ENCODE results near the gene DPPA2. TPM values are rescaled to one million over a fixed set of nuclear protein-coding genes. Genes with fewer than 3 reads are reported as not detected.
"Not testable (repeated sequence)": the region's sequence is repeated elsewhere in the genome, so short reads cannot be mapped to it uniquely, and the experiment has no call there.

The DPPA2 gene, protein sequence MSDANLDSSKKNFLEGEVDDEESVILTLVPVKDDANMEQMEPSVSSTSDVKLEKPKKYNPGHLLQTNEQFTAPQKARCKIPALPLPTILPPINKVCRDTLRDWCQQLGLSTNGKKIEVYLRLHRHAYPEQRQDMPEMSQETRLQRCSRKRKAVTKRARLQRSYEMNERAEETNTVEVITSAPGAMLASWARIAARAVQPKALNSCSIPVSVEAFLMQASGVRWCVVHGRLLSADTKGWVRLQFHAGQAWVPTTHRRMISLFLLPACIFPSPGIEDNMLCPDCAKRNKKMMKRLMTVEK
- total RNA-seq = not detected

DNA sequence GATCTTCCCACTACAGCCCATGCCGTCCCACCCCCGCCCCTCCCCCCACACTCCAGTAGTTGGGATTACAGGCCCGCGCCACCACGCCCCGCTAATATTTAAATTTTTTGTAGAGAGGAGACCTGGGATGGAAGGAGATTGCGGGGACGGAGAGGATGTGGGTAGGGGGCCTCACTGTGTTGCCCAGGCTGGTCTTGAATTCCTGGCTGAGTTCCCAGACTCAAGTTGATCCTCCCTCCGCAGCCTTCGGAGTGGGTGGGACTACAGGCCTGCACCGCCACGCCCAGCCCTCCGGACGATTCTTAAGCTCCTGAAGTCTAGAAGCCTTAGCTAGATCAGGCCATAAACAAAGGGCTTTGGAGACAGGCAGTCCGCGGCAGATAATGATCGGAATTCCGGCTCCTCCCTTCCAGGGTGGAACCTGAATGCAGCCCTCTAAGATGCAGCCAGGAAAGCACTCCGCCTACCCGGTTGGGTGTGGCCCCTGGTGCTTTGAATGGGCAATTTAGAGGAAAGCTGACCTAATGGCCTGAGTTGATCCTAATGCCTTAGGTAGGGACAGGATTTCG, at the start of gene DPPA2:
Gene DPPA2, minus strand, starts transcription at position 356 of the 569 bp plus-strand sequence. CDS start 1,975 bp downstream, outside the sequence.
- Histone ChIP-seq H3K9me3 (peaks cover 0 to 6% (median 0%) of the 10 kb centered on the region in 3 donors), H3K36me3 (no peaks in the 10 kb centered on the region), H3K4me1 (no peaks in the 10 kb centered on the region), H3K27ac (no peak within 1 kb of the TSS), H3K27me3 (no peaks in the 10 kb centered on the region), H3K4me3 (no peak within 1 kb of the TSS)
- WGBS, 2 donors = 78 to 85% methylated on average over 4 to 11 of the region's 21 CpGs
- intact Hi-C loops (cut with DNase I) = no loop called here
- TF ChIP-seq, protein P1, sequence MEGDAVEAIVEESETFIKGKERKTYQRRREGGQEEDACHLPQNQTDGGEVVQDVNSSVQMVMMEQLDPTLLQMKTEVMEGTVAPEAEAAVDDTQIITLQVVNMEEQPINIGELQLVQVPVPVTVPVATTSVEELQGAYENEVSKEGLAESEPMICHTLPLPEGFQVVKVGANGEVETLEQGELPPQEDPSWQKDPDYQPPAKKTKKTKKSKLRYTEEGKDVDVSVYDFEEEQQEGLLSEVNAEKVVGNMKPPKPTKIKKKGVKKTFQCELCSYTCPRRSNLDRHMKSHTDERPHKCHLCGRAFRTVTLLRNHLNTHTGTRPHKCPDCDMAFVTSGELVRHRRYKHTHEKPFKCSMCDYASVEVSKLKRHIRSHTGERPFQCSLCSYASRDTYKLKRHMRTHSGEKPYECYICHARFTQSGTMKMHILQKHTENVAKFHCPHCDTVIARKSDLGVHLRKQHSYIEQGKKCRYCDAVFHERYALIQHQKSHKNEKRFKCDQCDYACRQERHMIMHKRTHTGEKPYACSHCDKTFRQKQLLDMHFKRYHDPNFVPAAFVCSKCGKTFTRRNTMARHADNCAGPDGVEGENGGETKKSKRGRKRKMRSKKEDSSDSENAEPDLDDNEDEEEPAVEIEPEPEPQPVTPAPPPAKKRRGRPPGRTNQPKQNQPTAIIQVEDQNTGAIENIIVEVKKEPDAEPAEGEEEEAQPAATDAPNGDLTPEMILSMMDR (IDR thresholded peaks at IDR 0.05) = no peak
- no peak for TF ChIP-seq POLR2A (IDR thresholded peaks at IDR 0.05)
- no peak for DNase-seq

DNA sequence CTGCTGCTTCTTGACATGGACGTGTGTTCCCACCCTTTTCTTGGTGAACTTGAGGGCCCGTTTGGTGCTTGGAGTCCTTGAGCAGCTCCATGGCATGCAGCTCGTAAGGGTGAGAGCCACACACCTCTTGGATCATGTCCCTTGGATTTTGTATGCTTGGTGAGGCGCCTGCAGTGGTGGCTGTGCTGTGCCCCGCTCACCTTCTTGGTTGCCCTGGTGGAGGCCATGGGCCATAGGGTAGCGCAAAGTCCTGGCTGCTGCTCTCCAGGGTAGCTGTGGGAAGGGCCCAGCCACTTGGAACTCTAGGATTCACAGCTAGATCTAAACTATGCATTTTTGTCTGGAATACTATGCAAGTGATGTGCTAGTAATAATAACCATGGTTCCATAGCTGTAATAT, 47.8 kb upstream of the DPPA2 start:
- no peaks in the 10 kb centered on the region for H3K4me1 ChIP-seq
- no peak overlapping the region for H3K4me3 ChIP-seq
- 72 to 100% methylated on average over 2 to 3 of the region's 6 CpGs for WGBS, 2 donors
- no peak for DNase-seq
- H3K36me3 ChIP-seq = no peaks in the 10 kb centered on the region
- intact Hi-C loops (cut with DNase I) = no loop called here
- no peaks in the 10 kb centered on the region for H3K27me3 ChIP-seq
- TF ChIP-seq POLR2A (IDR thresholded peaks at IDR 0.05) = no peak
- TF ChIP-seq, protein P1 (IDR thresholded peaks at IDR 0.05) = no peak
- H3K9me3 ChIP-seq = no peaks in the 10 kb centered on the region
- no peak overlapping the region for H3K27ac ChIP-seq

DNA sequence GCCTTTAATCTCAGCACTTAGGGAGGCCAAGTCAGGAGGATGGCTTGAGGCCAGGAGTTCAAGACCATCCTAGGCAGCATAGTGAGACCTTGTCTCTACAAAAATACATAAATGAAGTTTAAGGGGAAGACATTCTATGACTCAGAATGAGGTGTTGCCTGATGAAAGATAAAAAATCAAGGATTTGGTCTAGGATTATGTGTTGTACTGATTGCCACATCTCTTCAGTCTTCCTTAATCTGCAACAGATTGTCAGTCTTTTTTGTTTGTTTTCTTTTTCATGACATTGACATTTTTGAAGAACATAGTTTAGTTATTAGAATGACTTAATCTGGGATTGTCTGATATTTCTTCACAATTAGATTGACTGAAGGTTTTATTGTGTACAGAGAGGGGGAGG, 47.3 kb upstream of the DPPA2 start:
- no peaks in the 10 kb centered on the region for H3K27me3 ChIP-seq
- H3K4me1 ChIP-seq = no peaks in the 10 kb centered on the region
- no peak overlapping the region for H3K4me3 ChIP-seq
- intact Hi-C loops (cut with DNase I) = no loop called here
- DNase-seq = no peak
- no peaks in the 10 kb centered on the region for H3K36me3 ChIP-seq
- H3K9me3 ChIP-seq = no peaks in the 10 kb centered on the region
- no peak overlapping the region for H3K27ac ChIP-seq
- TF ChIP-seq, protein P1 (IDR thresholded peaks at IDR 0.05) = no peak
- TF ChIP-seq POLR2A (IDR thresholded peaks at IDR 0.05) = no peak

DNA sequence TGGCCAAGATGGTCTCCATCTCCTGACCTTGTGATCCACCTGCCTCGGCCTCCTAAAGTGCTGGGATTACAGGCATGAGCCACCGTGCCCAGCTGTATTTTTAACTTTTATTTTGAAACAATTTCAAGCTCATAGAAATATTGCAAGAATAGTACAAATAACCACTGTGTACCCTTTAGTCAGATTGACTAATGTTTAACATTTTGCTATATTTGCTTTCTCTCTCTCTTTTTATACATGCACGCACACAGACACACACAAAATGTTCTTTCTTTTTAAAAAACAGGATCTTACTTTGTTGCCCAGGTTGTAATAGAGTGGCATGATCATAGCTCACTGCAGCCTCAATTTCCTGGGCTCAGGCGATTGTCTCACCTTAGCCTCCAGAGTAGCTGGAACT, 46.5 kb upstream of the DPPA2 start:
- Histone ChIP-seq H3K9me3 (no peaks in the 10 kb centered on the region), H3K36me3 (no peaks in the 10 kb centered on the region), H3K27me3 (no peaks in the 10 kb centered on the region), H3K27ac (no peak overlapping the region), H3K4me3 (no peak overlapping the region), H3K4me1 (no peaks in the 10 kb centered on the region)
- DNase-seq = no peak
- TF ChIP-seq, protein P1 (IDR thresholded peaks at IDR 0.05) = no peak
- TF ChIP-seq POLR2A (IDR thresholded peaks at IDR 0.05) = no peak
- WGBS, 2 donors = 49 to 81% methylated on average over 4 of the region's 4 CpGs
- intact Hi-C loops (cut with DNase I) = no loop called here

DNA sequence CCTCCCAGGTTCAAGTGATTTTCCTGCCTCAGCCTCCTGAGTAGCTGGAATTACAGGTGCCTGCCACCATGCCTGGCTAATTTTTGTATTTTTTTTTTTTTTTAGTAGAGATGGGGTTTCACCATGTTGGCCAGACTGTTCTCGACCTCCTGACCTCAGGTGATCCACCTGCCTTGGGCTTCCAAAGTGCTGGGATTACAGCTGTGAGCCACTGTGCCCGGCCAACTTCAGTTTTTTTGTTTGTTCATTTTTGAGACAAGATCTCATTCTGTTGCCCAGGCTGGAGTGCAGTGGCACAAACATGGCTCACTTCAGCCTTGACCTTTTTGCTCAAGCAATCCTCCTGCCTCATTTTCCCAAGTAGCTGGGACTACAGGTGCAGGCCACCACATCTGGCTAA, 42.5 kb upstream of the DPPA2 start:
- H3K4me1 ChIP-seq; H3K4me3 ChIP-seq; H3K27ac ChIP-seq; DNase-seq; intact Hi-C loops (cut with DNase I); H3K27me3 ChIP-seq; H3K9me3 ChIP-seq; H3K36me3 ChIP-seq: not testable (repeated sequence)
- 55 to 74% methylated on average over 2 of the region's 2 CpGs for WGBS, 2 donors
